ENCODE measurements around the gene CTXND1. TPM values are rescaled to one million over a fixed set of nuclear protein-coding genes. Genes with fewer than 3 reads are reported as not detected.

The CTXND1 gene
- total RNA-seq, 1 donor from 2014 or later, result not detected

GRCh38 chr15:80183886-80184285 lies 68.1 kb downstream of the CTXND1 start:
- no peak for DNase-seq (ENCODE audit: extremely low read depth, low read depth, low spot score)

- no peak for DNase-seq (ENCODE audit: extremely low read depth, low read depth, low spot score)
Observed at GRCh38 chr15:80183306-80183705, 68.7 kb downstream of the CTXND1 start.

- peak; percentile 20 for DNase-seq (ENCODE audit: extremely low read depth, low read depth, low spot score)
Observed at GRCh38 chr15:80182611-80183261, 69.3 kb downstream of the CTXND1 start.

- no peak for DNase-seq (ENCODE audit: extremely low read depth, low read depth, low spot score)
Observed at GRCh38 chr15:80180986-80181385, 71.0 kb downstream of the CTXND1 start.

GRCh38 chr15:80180468-80180867 lies 71.5 kb downstream of the CTXND1 start:
- no peak for DNase-seq (ENCODE audit: extremely low read depth, low read depth, low spot score)

GRCh38 chr15:80179935-80180334 lies 72.1 kb downstream of the CTXND1 start:
- DNase-seq (ENCODE audit: extremely low read depth, low read depth, low spot score), result no peak

GRCh38 chr15:80179025-80179759 lies 72.8 kb downstream of the CTXND1 start:
- DNase-seq (ENCODE audit: extremely low read depth, low read depth, low spot score), result peak; percentile 68

GRCh38 chr15:80177156-80177555 lies 74.9 kb downstream of the CTXND1 start:
- DNase-seq (ENCODE audit: extremely low read depth, low read depth, low spot score), result no peak

- DNase-seq (ENCODE audit: extremely low read depth, low read depth, low spot score), result no peak
Observed at GRCh38 chr15:80176443-80176842, 75.6 kb downstream of the CTXND1 start.

- no peak for DNase-seq (ENCODE audit: extremely low read depth, low read depth, low spot score)
Observed at GRCh38 chr15:80175436-80175835, 76.6 kb downstream of the CTXND1 start.

- no peak for DNase-seq (ENCODE audit: extremely low read depth, low read depth, low spot score)
Observed at GRCh38 chr15:80174017-80174746, 77.8 kb downstream of the CTXND1 start.

GRCh38 chr15:80173022-80173759 lies 78.8 kb downstream of the CTXND1 start:
- DNase-seq (ENCODE audit: extremely low read depth, low read depth, low spot score), result no peak

GRCh38 chr15:80172401-80172800 lies 79.6 kb downstream of the CTXND1 start:
- no peak for DNase-seq (ENCODE audit: extremely low read depth, low read depth, low spot score)

- DNase-seq (ENCODE audit: extremely low read depth, low read depth, low spot score), result no peak
Observed at GRCh38 chr15:80171787-80172186, 80.2 kb downstream of the CTXND1 start.

- DNase-seq (ENCODE audit: extremely low read depth, low read depth, low spot score), result no peak
Observed at GRCh38 chr15:80170596-80170995, 81.4 kb downstream of the CTXND1 start.

GRCh38 chr15:80169768-80170357 lies 82.2 kb downstream of the CTXND1 start:
- DNase-seq (ENCODE audit: extremely low read depth, low read depth, low spot score), result no peak

GRCh38 chr15:80168421-80168820 lies 83.6 kb downstream of the CTXND1 start:
- no peak for DNase-seq (ENCODE audit: extremely low read depth, low read depth, low spot score)

- no peak for DNase-seq (ENCODE audit: extremely low read depth, low read depth, low spot score)
Observed at GRCh38 chr15:80167936-80168335, 84.1 kb downstream of the CTXND1 start.

GRCh38 chr15:80163897-80164296 lies 88.1 kb downstream of the CTXND1 start:
- DNase-seq (ENCODE audit: extremely low read depth, low read depth, low spot score), result no peak

- no peak for DNase-seq (ENCODE audit: extremely low read depth, low read depth, low spot score)
Observed at GRCh38 chr15:80163217-80163616, 88.8 kb downstream of the CTXND1 start.
